K562 (cell line): Measurements from ENCODE around the gene PRKAR2B. TPM values are rescaled to one million over a fixed set of nuclear protein-coding genes. Genes with fewer than 3 reads are reported as not detected.
A peak's percentile ranks its signal among the peaks of the same experiment; 100 is the strongest.

Experiments used
- BCOR ChIP-seq: fragments of 450-650 bp; IDR thresholded peaks from 2 replicates; pipeline ENCODE4 v1.6.1; 2016
- HDAC8 ChIP-seq: fragments of 450-650 bp; IDR thresholded peaks from 2 replicates; pipeline ENCODE4 v1.6.1; 2016; ENCODE audit warnings: mild to moderate bottlenecking, missing genetic modification characterization, moderate library complexity, missing compliant biosample characterization
- MTA1 ChIP-seq: fragments of 450-650 bp; IDR thresholded peaks from 2 replicates; pipeline ENCODE4 v1.6.1; 2017; ENCODE audit warnings: borderline replicate concordance
- MTA3 ChIP-seq: fragments of 450-650 bp; formaldehyde crosslinking; IDR thresholded peaks from 2 replicates; pipeline ENCODE4 v1.6.1; 2017; ENCODE audit warnings: mild to moderate bottlenecking, borderline replicate concordance
- RBM25 ChIP-seq: fragments of 200-400 bp; formaldehyde crosslinking; IDR thresholded peaks from 2 replicates; pipeline ENCODE4 v1.6.1; 2018; ENCODE audit warnings: low read length, low read depth, moderate library complexity; ENCODE audit not compliant: severe bottlenecking
- REST ChIP-seq, 2 experiments: fragments of 450-650 bp; formaldehyde crosslinking in 1 of 2; IDR thresholded peaks; 2 replicates each; pipeline versions ENCODE4 v1.4.0 to v1.6.1; 2014 to 2020; ENCODE audit warnings: mild to moderate bottlenecking in 2 of 2, borderline replicate concordance in 1 of 2, low read depth in 1 of 2
- RUNX1 ChIP-seq: sonication (generic); IDR thresholded peaks from 2 replicates; pipeline ENCODE4 v1.6.1; 2016; ENCODE audit warnings: antibody characterized with exemption, low read depth
- THRAP3 ChIP-seq: fragments of 450-650 bp; IDR thresholded peaks from 2 replicates; pipeline ENCODE4 v1.6.1; 2016; ENCODE audit warnings: mild to moderate bottlenecking, inconsistent platforms, borderline replicate concordance
- USF1 ChIP-seq: sonication (generic); formaldehyde crosslinking; IDR thresholded peaks from 2 replicates; pipeline ENCODE4 v1.9.0; 2022; ENCODE audit warnings: mild to moderate bottlenecking, missing genetic modification reagents
- ZC3H8 ChIP-seq: fragments of 450-650 bp; IDR thresholded peaks from 2 replicates; pipeline ENCODE4 v1.6.1; 2017
- ZNF696 ChIP-seq: fragments of 250-450 bp; sonication (Bioruptor Pico); conservative IDR thresholded peaks from 2 replicates; pipeline ENCODE4 v1.4.0; 2020; ENCODE audit warnings: mild to moderate bottlenecking, moderate library complexity
- polyA plus RNA-seq, 8 experiments: library from polyadenylated mRNA; depleted of rRNA in 4 of 8; stranded (reverse) in 5 of 8; unstranded in 3 of 8; fragments of >200 nt; fragmentation: Nextera tagmentation in 2 of 8; fragmentation: Illumina TruSeq in 1 of 8; extraction: Ambion mirVana in 2 of 8; extraction: Trizol in 1 of 8; gene quantifications; 2 replicates each; pipeline versions ENCODE4 v1.2.1 to v1.2.3, GENCODE V29; 2011 to 2014; ENCODE audit warnings: inconsistent platforms in 1 of 8, missing spikeins in 1 of 8
- total RNA-seq, 7 experiments: library from RNA; depleted of rRNA in 6 of 7; stranded (reverse); fragments of >200 nt in 6 of 7; fragmentation: Illumina TruSeq in 2 of 7; extraction: Trizol in 2 of 7; gene quantifications; 2 replicates each; pipeline versions ENCODE4 v1.2.1 to v1.2.3, GENCODE V29; 2011 to 2021; ENCODE audit warnings: low replicate concordance in 1 of 7
- TF ChIP-seq, protein P1 (sequence below): fragments of 200-800 bp; sonication (Bioruptor generic); IDR thresholded peaks from 2 replicates; pipeline ENCODE4 v1.6.1; 2016; ENCODE audit warnings: missing genetic modification characterization, missing compliant biosample characterization

PRKAR2B gene
- total and polyA plus RNA-seq, 9 of the 15 experiments (the other 6 are each of a cell fraction or from before 2014, with no cell fraction given): 59.0 to 173 (median 129) TPM

DNA sequence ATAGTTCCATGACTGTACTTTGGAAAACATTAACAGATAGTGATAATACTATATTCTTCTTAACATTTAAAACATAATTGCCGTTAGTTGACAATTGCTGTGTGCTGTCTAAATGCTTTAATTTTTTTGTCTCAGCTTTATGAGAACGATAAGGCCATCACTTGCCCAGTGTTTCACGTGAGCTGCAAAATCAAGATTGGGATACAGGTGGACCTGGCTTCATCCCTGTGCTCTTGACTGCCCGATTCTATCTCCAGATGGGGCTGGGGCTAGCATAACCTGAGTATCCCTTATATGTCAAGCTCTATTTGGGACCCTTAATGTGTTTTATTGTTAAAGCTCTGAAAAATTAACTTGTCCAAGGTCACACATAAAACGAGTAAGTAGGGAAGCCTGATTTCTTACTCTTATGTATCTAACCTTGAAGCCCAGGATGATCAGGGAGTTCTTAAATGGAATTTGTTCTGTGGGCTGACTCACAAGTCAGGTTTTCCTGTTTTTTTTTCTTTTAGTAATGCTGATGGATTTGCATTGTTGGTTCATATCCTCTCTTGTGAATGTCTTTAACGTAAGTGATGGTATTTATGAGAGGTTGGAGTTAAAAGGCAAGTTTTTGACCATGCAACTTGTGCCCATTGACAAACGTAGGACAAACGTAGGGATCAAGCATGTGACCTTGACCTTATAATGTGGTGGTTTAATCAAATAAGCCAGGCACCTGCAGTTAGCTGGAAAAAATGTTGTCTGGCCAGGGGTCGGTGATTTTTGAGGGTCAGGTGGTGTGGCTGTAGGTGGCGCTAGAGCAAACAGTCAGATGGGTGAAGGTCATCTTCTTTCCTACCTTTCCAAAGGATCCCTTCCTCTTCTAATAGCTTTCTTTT is 3.6 kb downstream of the PRKAR2B start (continued):
- peak; percentile 66 for TF ChIP-seq REST (IDR thresholded peaks at IDR 0.05; ENCODE audit: borderline replicate concordance)
- TF ChIP-seq REST (CRISPR knock-in tag; IDR thresholded peaks at IDR 0.05; ENCODE audit: low read depth): no peak
- peak; percentile 58; the same call in 1 of the 2 replicates for TF ChIP-seq MTA1
- TF ChIP-seq, protein P1, sequence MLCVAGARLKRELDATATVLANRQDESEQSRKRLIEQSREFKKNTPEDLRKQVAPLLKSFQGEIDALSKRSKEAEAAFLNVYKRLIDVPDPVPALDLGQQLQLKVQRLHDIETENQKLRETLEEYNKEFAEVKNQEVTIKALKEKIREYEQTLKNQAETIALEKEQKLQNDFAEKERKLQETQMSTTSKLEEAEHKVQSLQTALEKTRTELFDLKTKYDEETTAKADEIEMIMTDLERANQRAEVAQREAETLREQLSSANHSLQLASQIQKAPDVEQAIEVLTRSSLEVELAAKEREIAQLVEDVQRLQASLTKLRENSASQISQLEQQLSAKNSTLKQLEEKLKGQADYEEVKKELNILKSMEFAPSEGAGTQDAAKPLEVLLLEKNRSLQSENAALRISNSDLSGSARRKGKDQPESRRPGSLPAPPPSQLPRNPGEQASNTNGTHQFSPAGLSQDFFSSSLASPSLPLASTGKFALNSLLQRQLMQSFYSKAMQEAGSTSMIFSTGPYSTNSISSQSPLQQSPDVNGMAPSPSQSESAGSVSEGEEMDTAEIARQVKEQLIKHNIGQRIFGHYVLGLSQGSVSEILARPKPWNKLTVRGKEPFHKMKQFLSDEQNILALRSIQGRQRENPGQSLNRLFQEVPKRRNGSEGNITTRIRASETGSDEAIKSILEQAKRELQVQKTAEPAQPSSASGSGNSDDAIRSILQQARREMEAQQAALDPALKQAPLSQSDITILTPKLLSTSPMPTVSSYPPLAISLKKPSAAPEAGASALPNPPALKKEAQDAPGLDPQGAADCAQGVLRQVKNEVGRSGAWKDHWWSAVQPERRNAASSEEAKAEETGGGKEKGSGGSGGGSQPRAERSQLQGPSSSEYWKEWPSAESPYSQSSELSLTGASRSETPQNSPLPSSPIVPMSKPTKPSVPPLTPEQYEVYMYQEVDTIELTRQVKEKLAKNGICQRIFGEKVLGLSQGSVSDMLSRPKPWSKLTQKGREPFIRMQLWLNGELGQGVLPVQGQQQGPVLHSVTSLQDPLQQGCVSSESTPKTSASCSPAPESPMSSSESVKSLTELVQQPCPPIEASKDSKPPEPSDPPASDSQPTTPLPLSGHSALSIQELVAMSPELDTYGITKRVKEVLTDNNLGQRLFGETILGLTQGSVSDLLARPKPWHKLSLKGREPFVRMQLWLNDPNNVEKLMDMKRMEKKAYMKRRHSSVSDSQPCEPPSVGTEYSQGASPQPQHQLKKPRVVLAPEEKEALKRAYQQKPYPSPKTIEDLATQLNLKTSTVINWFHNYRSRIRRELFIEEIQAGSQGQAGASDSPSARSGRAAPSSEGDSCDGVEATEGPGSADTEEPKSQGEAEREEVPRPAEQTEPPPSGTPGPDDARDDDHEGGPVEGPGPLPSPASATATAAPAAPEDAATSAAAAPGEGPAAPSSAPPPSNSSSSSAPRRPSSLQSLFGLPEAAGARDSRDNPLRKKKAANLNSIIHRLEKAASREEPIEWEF: no peak
- TF ChIP-seq BCOR: 0 out of 2 replicates have a peak, but pooled peaks have one; percentile 25
- peak; percentile 69; the same call in 1 of the 2 replicates for TF ChIP-seq USF1
- no peak for TF ChIP-seq ZNF696 (CRISPR knock-in tag)
- no peak for TF ChIP-seq RBM25
- 0 out of 2 replicates have a peak, but pooled peaks have one; percentile 62 for TF ChIP-seq ZC3H8
- no peak for TF ChIP-seq RUNX1
- TF ChIP-seq THRAP3: peak; percentile 69; the same call in 1 of the 2 replicates
- TF ChIP-seq HDAC8: no peak
- TF ChIP-seq MTA3: 0 out of 2 replicates have a peak, but pooled peaks have one; percentile 26
